Activated CD4-positive, alpha-beta T cell treated with anti-CD3 and anti-CD28 coated beads, Interleukin-2, amount 50 U/mL, for 16 hours (primary cell): ENCODE results near the gene NRL.

Experiments used
- DNase-seq: peaks from one replicate; pipeline ENCODE4 v3.0.0-alpha.2; 2020

The NRL gene

DNA sequence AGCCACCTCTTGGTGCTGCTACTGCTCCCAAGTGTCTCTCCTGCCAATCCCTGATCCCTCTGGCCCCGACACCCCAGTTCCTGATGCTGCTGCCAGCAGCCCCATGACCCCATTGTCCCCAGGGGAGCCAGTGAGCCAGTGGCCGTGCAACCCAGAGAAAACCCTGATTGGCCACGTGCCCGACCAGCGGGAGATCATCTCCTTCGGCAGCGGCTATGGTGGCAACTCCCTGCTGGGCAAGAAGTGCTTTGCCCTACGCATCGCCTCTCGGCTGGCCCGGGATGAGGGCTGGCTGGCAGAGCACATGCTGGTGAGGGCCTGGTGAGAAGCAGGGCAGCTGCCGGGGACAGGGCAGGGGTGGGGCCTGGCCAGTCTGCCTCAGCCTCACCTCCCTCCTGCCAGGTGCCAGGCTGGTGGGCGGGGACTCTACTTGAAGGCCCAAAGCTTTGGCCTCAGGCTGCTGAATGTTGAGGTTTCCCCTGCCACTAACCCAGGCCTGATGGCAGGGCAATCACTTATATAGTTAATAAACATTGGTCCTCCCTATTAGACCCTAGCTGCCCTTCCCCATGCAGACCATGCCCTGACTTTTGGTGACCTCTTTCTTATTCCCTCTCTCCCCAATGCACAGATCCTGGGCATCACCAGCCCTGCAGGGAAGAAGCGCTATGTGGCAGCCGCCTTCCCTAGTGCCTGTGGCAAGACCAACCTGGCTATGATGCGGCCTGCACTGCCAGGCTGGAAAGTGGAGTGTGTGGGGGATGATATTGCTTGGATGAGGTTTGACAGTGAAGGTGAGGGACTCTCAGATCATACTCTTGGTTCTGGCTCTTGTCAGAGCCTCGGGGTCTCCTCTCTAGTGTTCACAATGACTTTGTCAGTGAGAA, 15.6 kb downstream of the NRL start:
- no peak for DNase-seq

- no peak for DNase-seq
Observed at GRCh38 chr14:24098229-24098926, 16.4 kb downstream of the NRL start.

- DNase-seq, result no peak
Observed at GRCh38 chr14:24096545-24097181, 18.1 kb downstream of the NRL start.

DNA sequence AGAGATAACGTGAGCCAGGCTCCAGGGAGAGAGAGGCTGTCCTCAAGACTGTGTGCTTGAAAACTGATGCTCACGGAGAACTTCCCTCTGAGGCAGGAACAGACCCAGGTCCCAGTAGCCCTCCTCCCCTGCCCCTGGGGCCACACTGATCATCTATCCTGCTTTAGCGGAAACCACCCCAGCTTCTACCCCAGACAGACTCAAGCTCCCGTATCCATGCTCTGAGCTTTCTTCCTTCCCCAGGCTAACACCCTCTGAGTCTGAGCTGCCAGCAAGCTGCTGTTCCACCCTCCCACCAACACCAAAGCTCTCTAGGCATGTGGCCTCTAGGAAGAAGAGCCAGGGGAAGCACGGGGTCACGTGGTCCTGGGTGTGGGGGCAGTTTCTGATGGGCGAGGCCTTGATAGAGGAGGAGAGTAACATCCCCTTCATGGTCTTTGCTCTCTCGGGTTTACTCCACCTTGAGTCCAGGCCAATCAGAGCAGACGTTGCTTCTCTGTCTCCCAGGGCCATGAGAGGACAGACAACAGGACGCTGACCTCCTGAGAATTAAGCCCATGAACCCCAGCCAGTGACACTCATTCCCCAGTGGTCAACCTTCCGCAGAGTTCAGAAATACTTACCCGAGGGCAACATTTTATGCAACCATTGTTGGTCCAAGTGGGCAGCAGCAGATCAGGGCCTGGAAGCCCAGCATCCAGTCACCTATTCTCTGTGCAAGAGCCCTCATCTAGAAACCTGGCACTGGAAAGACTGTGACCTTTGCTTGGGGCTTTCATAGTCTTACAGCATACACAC, 19.3 kb downstream of the NRL start:
- DNase-seq, result peak; percentile 76

GRCh38 chr14:24094841-24095270, 19.9 kb downstream of the NRL start:
- DNase-seq, result peak; percentile 16

DNA sequence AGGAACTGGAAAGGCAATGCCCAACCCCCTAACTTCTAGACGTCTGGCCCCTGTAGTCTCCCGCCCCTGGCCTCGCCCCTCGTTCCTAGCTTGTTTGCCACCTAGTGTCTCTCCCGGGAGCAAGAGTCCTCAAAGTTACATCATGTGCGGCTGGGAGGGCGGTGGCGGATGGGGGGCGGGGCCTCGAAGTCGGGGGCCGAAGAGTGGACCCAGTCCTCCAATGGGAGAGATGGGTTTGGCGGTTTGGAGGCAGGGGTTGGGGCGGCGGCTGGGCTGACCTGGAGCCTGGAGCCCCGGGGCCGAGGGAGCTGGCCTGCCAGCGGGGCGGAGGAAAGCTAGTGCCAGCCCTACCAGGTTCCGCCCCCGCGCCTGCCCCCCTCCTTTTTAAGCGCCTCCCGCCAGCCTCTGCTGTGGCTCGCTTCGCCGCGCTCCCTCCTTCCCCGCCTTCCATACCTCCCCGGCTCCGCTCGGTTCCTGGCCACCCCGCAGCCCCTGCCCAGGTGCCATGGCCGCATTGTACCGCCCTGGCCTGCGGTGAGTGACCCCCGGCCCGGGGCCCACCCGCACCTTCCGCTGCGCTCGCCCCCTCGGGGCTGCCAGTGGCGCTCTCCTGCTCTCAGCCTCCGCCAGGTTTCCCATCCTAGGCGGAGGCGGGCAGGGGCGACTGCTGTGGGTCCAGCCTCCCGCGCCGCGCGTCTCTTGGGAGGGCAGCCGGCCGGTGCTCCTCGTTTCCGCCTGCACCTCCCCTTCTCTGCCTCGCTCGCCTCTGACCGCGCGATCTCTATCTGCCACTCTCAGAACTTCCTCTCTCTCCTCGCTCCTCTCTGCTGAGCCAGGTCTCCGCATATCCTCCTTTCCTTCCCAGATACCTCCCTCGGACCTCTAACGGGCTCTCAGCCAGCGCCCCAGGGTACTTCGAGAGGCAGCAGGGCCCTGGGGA, 20.6 kb downstream of the NRL start, which contains the start of gene PCK2:
Gene PCK2 (plus strand): TSS at position 411 of the 940 bp plus-strand sequence. CDS start 95 bp downstream, at position 506.
- peak; percentile 94 for DNase-seq

DNA sequence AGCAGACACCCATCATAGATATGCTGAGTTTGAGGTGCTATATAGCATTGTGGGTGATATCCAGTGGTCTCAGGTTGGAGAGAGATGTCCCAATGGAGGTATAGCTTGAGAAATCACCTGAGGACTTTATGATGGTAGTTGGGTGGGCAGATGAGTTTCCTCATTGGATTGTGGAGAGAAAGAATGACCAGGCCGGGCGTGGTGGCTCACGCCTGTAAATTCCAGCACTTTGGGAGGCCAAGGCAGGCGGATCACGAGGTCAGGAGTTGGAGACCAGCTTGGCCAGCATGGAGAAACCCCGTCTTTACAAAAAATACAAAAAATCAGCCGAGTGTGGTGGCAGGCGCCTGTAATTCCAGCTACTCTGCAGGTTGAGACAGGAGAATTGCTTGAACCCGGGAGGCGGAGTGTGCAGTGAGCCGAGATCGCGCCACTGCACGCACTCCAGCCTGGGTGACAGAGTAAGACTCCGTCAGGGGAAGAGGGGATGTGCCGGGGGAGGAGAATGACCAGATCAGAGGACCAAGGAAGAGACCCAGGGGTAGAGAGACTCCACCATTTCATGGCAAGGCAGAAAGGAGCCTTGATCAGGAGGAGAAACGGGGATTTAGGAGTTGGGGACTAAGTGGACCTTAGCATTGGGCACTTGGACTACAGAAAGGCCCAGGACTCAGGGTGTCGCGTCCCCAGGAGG, 21.4 kb downstream of the NRL start:
- DNase-seq, result no peak

DNA sequence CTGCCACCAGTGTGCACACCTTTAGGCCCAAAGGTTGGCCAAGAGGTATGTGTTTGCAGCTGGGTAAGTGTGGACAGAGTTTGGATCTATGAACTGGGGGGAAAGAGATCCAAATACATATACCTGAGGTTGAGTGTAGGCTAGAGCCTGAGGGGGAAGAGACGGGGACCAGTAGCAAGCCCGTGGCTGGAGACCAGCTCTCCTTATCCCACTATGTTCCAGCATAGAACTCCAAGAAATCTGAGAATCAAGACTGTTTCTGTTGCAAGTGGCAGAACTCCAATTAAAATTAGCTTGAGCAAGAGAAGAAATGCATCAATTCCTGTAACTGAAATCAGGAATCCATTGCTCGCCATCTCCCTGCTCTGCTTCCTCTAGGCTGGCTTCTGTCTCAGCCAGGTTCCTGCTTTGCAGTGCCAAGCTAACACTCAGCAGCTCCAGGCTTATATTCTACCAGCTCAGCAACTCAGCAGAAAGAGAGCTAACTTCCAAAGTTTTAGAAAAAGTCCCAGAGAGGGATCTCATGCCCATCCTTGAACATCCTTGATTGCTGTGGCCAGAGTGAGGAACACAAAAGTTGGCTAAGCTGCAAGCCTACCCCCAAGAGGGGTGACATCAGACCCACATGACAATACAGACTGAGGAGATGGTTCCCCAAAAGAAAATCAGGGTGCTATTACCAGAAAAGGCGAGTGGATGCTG, 22.1 kb downstream of the NRL start:
- DNase-seq, result no peak

DNA sequence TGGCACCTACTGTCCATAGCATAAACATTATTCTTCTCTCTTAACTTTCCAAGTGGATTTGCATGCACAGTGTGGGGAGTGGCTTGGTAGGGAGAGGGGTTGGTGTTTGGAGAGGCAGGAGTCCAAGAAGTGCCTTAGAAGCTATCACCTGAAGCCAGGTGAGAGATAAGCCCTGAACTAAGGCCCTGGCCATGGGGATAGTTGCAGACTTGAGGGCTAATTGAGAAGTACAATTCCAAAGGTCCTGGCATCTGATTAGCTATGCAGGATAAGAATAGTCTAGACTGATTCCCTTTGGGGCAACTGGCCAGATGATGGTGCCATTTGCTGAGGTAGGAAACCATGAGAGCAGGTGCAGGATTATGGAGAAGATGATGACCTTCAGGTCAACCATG, 22.6 kb downstream of the NRL start:
- no peak for DNase-seq

DNA sequence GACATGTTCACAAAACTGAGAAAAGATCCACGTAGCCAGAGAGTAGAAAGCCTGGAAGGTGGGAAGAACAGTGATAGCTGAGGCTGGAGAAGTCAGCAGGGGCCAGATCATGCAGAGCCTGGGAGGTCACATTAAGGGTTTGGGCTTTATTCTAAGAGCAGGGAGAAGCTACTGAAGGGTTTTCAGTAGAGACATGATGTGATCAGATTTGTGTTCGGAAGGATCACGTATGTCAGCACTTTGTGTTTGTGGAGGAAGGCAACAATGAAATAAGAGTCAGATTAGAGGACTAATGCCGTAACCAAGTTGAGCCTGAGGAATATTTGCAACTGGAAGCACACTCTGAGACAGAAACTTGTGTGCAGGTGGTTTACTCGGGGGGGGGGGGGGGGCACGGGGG, 24.9 kb downstream of the NRL start:
- no peak for DNase-seq

DNA sequence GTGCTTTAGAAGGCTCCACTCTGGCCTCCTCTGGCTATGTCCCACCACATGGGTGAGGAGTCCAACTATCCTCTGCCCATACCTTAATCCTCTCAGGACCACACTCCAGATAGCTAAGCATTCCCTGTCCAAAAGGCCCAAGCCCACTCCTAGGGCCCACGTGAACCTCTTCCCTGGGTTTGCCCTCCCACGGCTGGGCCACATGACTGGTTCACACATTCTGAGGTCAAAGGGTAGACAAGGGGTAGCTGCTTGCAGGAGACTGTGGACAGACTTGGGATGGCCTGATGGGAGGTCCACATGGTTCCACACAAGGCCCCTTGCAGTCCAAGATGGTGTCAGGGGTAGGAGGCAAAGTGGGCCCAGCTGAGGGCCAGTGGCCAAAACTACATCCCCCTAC, 26.7 kb downstream of the NRL start:
- no peak for DNase-seq

- no peak for DNase-seq
Observed at GRCh38 chr14:24087004-24087403, 27.7 kb downstream of the NRL start.

DNA sequence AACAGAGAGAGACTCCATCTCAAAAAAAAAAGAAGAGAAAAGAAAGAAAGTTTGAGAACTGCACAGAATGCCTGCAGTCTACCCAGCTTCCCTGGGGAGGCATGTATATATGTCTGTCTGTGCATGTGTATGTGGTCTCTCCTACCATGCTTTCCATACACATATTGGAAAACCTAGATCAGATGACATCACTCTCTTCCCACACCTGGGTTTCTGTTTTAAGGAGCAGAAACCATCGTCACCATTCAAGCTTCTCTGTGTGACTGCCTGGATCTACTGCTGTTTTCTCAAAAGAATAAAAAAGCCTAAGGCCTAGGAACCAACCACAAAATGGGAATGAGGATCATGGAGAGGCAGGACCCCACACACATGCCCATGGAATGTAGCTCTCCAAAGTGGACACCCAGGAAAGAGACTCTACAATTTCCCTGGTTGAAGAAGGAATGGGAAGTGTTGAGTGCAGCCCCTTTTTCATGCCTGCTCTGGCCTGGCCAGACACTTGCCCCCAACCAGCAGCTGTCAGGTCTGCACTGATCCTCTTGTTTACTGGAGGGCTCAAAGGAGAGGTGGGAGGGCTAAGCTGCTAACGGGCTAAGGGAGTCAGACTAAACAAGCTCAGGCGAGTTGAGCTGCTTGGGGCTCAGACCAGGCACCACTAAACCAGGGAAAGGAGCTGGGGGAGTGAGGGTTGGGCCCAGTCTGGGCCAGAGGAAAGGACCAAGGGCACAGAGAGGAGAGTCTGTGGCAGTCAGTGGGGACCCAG, 28.4 kb downstream of the NRL start:
- DNase-seq, result no peak

DNA sequence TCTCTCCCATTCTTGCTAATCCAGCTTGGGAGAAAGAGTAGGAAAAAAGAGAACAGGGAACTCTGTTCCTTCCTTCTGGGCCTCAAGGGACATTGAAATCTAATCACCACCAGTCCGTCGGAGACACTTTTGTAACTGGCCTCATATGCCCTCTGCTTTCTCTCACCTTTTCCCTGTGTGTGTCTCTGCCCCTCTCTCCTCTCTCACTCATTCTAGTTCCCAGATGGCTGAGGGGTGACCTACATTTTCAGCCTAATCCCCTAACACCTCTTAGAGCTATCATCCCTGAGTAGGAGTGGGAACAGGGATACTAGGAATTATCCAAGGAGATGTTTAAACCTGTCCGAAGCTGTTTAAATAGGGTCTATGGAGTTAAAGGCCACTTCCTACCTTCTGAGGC, 29.5 kb downstream of the NRL start:
- no peak for DNase-seq

DNA sequence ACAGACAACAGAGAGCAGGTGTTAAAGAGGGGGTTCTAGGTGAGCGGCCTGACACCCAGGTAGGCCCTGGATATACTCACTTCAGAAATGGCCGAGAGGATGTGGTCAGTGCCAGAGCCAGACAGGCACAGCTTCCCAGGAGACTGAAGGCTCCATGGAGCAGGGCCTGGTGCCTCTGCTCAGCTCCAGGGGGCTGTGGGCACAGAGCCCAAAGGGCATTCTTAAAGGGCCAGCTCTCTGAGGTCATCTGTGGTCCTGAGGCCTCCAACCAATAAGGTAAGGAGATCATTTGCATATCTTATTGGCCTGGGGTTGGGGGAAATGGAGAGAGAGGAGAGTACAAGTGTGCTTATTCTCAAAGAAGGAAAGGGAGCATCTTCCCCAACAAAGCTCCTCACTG, 30.3 kb downstream of the NRL start:
- no peak for DNase-seq

- DNase-seq, result no peak
Observed at GRCh38 chr14:24083462-24083861, 31.3 kb downstream of the NRL start.

DNA sequence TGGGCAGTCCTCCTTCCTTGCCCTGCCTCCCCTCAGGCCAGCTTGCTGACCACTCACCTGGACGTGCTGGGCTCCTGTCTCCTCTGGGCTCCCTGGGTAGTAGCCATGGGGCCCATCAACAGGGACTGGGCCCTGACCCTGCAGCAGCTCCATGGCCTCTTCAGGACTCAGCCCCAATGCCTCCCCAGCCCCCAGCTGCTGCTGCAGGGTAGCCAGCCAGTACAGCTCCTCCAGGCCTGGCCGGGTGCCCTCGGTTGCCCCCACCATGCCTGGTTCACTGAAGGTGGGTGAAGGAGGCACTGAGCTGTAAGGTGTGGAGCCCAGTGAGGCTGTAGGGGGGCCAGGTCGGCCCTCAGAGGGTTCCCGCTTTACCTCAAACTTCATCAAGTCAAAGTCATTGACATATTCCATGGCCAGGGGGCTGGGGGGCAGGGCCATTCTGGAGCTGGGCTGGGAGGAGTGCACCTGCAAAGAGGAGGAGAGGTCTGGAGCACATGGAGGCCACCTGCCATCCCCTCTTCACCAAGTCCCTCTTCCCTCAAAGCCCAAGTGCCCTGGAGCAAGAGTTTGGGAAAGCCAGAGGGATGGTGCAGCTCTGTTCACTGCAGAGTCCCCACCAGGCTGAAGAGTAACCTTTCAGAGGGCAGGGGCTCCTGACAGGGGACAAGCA, 32.2 kb downstream of the NRL start:
- no peak for DNase-seq

- DNase-seq, result no peak
Observed at GRCh38 chr14:24081739-24082211, 33.0 kb downstream of the NRL start.
